Astrocyte (in vitro differentiated cells and primary cell): ENCODE measurements around the gene VAV2. TPM values are rescaled to one million over a fixed set of nuclear protein-coding genes. Genes with fewer than 3 reads are reported as not detected.

Experiments used
- DNase-seq: peaks from one replicate; pipeline ENCODE4 v3.0.0-alpha.2; 2010; ENCODE audit warnings: low read depth
- FAIRE-seq: peaks from 2 replicates; lab custom pipeline; 2011; peaks lifted over from hg19 to GRCh38; lab: Jason Lieb, UNC
- H2AFZ ChIP-seq: 2 replicates; pipeline ENCODE4 v1.6.0; 2012; ENCODE audit warnings: low read depth, low read length, inconsistent platforms
- H3K27ac ChIP-seq: 2 replicates; pipeline ENCODE4 v1.5.1; 2011; ENCODE audit warnings: low read depth, low read length, inconsistent platforms
- H3K27me3 ChIP-seq: 2 replicates; pipeline ENCODE4 v1.6.0; 2011; ENCODE audit warnings: low read length, inconsistent platforms; ENCODE audit not compliant: insufficient read depth
- H3K36me3 ChIP-seq: 2 replicates; pipeline ENCODE4 v1.5.1; 2011; ENCODE audit warnings: low read length, inconsistent platforms; ENCODE audit not compliant: insufficient read depth
- H3K4me1 ChIP-seq: 2 replicates; pipeline ENCODE4 v1.5.1; 2011; ENCODE audit warnings: low read length, inconsistent platforms; ENCODE audit not compliant: insufficient read depth
- H3K4me2 ChIP-seq: 2 replicates; pipeline ENCODE4 v1.6.0; 2012; ENCODE audit warnings: low read length, inconsistent platforms
- H3K4me3 ChIP-seq: 2 replicates; pipeline ENCODE4 v1.5.1; 2011; ENCODE audit warnings: low read depth, mild to moderate bottlenecking, low read length, inconsistent platforms; ENCODE audit not compliant: insufficient read depth
- H3K79me2 ChIP-seq: 2 replicates; pipeline ENCODE4 v1.6.0; 2012; ENCODE audit warnings: mild to moderate bottlenecking, low read length, inconsistent platforms; ENCODE audit not compliant: insufficient read depth
- H3K9ac ChIP-seq: 2 replicates; pipeline ENCODE4 v1.6.0; 2012; ENCODE audit warnings: mild to moderate bottlenecking, low read length, inconsistent platforms
- H3K9me3 ChIP-seq: 2 replicates; pipeline ENCODE4 v1.5.1; 2012; ENCODE audit warnings: low read depth, mild to moderate bottlenecking, low read length, inconsistent platforms; ENCODE audit not compliant: insufficient read depth
- H4K20me1 ChIP-seq: 2 replicates; pipeline ENCODE4 v1.6.0; 2012; ENCODE audit warnings: low read length, inconsistent platforms; ENCODE audit not compliant: insufficient read depth
- H3K27ac Mint-ChIP-seq: one replicate; pipeline ENCODE4 v1.8.0; 2021; ENCODE audit warnings: mild to moderate bottlenecking, mixed read lengths; ENCODE audit not compliant: unreplicated experiment
- H3K27me3 Mint-ChIP-seq: one replicate; pipeline ENCODE4 v1.8.0; 2021; ENCODE audit warnings: low read depth, mixed read lengths; ENCODE audit not compliant: unreplicated experiment
- H3K36me3 Mint-ChIP-seq: one replicate; pipeline ENCODE4 v1.8.0; 2021; ENCODE audit warnings: low read depth, mixed read lengths; ENCODE audit not compliant: unreplicated experiment
- H3K4me1 Mint-ChIP-seq: one replicate; pipeline ENCODE4 v1.8.0; 2021; ENCODE audit warnings: low read depth, mixed read lengths; ENCODE audit not compliant: unreplicated experiment
- H3K4me3 Mint-ChIP-seq: one replicate; pipeline ENCODE4 v1.8.0; 2021; ENCODE audit warnings: mild to moderate bottlenecking, moderate library complexity, mixed read lengths; ENCODE audit not compliant: unreplicated experiment
- H3K9me3 Mint-ChIP-seq: one replicate; pipeline ENCODE4 v1.8.0; 2021; ENCODE audit warnings: mild to moderate bottlenecking, mixed read lengths; ENCODE audit not compliant: unreplicated experiment
- EZH2 ChIP-seq: IDR thresholded peaks from 2 replicates; pipeline ENCODE4 v1.6.1; 2012; ENCODE audit warnings: mild to moderate bottlenecking, low read length, inconsistent platforms; ENCODE audit not compliant: insufficient read depth
- total RNA-seq: library from RNA; stranded (reverse); gene quantifications from 2 replicates; pipeline ENCODE4 v1.2.1, GENCODE V29; 2021
- TF ChIP-seq, protein P1 (sequence below): IDR thresholded peaks from 2 replicates; pipeline ENCODE4 v1.5.1; 2011; ENCODE audit warnings: low read depth, mild to moderate bottlenecking, inconsistent platforms, low read length, moderate library complexity; ENCODE audit not compliant: insufficient read depth

Gene VAV2
- total RNA-seq, 1 donor from 2014 or later, result 36.5 TPM

DNA sequence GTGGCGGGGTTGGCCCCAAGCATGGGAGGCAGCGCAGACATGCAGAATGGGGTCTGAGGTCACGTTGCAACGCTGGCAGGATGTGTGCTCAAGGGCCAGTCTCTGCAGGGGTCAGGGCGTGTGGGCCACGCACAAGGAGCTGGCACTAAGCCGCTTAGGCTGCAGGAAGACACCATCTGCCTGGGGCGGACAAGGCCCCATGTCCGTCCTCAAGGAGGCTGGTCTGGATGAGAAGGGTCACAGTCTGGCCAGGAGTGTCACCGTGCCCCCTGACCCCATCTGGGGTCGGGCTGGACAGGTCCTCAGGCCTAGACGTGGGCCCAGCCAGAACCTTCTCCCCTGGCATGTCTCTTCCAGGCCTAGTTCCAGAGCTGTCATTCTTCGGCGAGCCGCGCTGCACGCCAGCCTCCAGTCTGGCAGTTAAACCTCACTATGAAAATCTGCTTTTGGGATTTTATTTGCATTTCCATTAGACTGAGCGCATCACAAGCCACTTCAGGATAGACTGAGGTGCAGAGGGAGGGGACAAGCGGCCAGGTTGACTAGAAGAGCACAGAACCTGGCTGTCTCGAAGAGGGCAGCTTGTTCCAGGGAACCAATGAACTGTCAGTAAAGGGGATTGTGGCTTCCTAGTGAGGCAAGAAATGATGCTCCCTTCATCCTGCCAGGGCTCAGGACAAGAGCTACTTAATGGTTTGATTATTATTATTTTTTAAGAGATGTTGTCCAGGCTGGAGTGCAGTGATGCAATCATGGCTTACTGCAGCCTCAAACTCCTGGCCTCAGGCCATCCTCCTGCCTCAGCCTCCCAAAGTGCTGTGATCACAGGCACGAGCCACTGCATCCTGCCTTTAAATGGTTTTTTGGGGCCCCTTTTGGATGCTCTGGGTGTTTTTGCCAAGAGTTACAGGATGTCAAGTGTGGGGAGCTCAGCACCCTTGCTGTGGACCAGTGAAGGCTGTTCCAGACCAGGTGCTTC lies 37.4 kb upstream of the VAV2 start:
- Mint-ChIP-seq H3K36me3 (peaks cover 13% of the 10 kb centered on the region), H3K27ac (no peak overlapping the region), H3K4me1 (no peaks in the 10 kb centered on the region), H3K4me3 (no peak overlapping the region), H3K9me3 (no peaks in the 10 kb centered on the region), H3K27me3 (no peaks in the 10 kb centered on the region)
- no peak overlapping the region for H3K27ac ChIP-seq
- peaks cover 24% of the 10 kb centered on the region for H4K20me1 ChIP-seq
- no peak overlapping the region for H3K9ac ChIP-seq
- H3K4me2 ChIP-seq, result no peak overlapping the region
- H3K4me3 ChIP-seq, result no peak overlapping the region
- no peak for DNase-seq
- H3K27me3 ChIP-seq, result no peaks in the 10 kb centered on the region
- no peaks in the 10 kb centered on the region for H3K79me2 ChIP-seq
- TF ChIP-seq EZH2, result no peak
- TF ChIP-seq, protein P1, sequence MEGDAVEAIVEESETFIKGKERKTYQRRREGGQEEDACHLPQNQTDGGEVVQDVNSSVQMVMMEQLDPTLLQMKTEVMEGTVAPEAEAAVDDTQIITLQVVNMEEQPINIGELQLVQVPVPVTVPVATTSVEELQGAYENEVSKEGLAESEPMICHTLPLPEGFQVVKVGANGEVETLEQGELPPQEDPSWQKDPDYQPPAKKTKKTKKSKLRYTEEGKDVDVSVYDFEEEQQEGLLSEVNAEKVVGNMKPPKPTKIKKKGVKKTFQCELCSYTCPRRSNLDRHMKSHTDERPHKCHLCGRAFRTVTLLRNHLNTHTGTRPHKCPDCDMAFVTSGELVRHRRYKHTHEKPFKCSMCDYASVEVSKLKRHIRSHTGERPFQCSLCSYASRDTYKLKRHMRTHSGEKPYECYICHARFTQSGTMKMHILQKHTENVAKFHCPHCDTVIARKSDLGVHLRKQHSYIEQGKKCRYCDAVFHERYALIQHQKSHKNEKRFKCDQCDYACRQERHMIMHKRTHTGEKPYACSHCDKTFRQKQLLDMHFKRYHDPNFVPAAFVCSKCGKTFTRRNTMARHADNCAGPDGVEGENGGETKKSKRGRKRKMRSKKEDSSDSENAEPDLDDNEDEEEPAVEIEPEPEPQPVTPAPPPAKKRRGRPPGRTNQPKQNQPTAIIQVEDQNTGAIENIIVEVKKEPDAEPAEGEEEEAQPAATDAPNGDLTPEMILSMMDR, result no peak
- FAIRE-seq, result no peak
- no peak overlapping the region for H2AFZ ChIP-seq
- H3K36me3 ChIP-seq, result peaks cover 10% of the 10 kb centered on the region
- H3K4me1 ChIP-seq, result peaks cover 7% of the 10 kb centered on the region
- no peaks in the 10 kb centered on the region for H3K9me3 ChIP-seq

DNA sequence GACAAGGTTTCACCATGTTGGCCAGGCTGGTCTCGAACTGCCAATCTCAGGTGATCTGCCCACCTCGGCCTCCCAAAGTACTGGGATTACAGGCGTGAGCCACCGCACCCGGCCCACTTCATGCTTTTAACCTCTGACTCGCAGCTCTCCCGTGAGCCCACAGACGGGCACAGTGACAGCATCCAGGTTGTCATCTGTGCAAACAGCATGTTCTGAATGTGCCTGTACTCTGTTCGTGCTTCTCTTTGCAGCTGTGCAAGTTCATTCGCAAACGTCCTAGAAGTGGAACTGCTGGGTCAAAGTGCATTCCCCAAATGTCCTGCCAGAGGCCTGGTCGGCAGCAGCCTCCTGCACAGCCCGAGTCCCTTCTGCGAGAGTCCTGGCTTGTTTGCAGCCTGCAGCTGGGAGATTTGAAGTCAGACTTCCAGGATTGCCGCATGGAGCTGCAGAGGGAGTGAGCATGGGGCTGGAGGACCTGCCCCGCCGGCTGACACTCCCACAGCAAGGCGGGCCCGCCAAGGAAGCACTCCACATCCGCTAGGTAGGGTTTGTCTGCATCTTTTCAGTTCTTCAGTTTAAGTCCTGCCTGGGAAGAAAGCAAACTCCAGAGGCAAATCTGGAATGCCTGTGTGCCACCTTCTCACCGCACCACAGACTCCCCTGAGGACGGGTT lies 36.6 kb upstream of the VAV2 start:
- H3K27me3 Mint-ChIP-seq, result no peaks in the 10 kb centered on the region
- Histone ChIP-seq H3K79me2 (no peaks in the 10 kb centered on the region), H3K27me3 (no peaks in the 10 kb centered on the region), H3K4me2 (no peak overlapping the region), H3K4me1 (peaks cover 7% of the 10 kb centered on the region), H3K36me3 (peaks cover 6% of the 10 kb centered on the region), H3K9ac (no peak overlapping the region), H3K27ac (no peak overlapping the region), H3K4me3 (no peak overlapping the region), H3K9me3 (no peaks in the 10 kb centered on the region), H2AFZ (no peak overlapping the region), H4K20me1 (peaks cover 24% of the 10 kb centered on the region)
- H3K4me3 Mint-ChIP-seq, result no peak overlapping the region
- H3K27ac Mint-ChIP-seq, result no peak overlapping the region
- no peak for DNase-seq
- H3K4me1 Mint-ChIP-seq, result no peaks in the 10 kb centered on the region
- TF ChIP-seq EZH2, result no peak
- TF ChIP-seq, protein P1, result no peak
- FAIRE-seq, result no peak
- peaks cover 12% of the 10 kb centered on the region for H3K36me3 Mint-ChIP-seq
- H3K9me3 Mint-ChIP-seq, result no peaks in the 10 kb centered on the region
